AG09309 (cell line): ENCODE measurements around the gene FOXD1.
A peak's percentile ranks its signal among the peaks of the same experiment; 100 is the strongest.

Experiments used
- DNase-seq: peaks from one replicate; pipeline ENCODE4 v3.0.0-alpha.2; 2010; ENCODE audit warnings: low read depth
- H3K4me3 ChIP-seq: 2 replicates; pipeline ENCODE4 v1.5.1; 2011; ENCODE audit warnings: mild to moderate bottlenecking, low read depth, low read length, moderate library complexity; ENCODE audit not compliant: control insufficient read depth
- TF ChIP-seq, protein P1 (sequence below): IDR thresholded peaks from 2 replicates; pipeline ENCODE4 v1.5.1; 2011; ENCODE audit warnings: mild to moderate bottlenecking, low read depth, low read length, inconsistent platforms; ENCODE audit not compliant: insufficient read depth, control insufficient read depth; ENCODE audit errors: missing control alignments

Gene FOXD1

DNA sequence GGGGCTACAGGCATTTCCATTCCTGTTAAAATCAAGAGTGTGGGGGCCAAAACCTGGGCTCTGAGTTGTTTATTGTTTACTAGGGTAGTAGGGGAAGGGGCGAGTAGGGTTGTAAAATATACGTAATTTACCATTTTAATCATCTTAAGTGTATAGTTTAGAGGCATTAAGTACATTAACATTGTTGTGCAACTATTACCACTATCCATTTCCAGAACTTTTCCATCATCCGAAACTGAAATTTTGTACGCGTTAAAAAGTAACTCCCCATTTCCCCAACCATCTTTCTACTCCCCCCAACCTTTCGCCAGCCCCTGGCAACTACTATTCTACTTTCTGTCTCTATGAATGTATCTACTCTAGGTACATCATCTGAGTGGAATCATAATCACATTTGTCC lies 3.6 kb upstream of the FOXD1 start:
- H3K4me3 ChIP-seq: no peak overlapping the region
- TF ChIP-seq, protein P1, sequence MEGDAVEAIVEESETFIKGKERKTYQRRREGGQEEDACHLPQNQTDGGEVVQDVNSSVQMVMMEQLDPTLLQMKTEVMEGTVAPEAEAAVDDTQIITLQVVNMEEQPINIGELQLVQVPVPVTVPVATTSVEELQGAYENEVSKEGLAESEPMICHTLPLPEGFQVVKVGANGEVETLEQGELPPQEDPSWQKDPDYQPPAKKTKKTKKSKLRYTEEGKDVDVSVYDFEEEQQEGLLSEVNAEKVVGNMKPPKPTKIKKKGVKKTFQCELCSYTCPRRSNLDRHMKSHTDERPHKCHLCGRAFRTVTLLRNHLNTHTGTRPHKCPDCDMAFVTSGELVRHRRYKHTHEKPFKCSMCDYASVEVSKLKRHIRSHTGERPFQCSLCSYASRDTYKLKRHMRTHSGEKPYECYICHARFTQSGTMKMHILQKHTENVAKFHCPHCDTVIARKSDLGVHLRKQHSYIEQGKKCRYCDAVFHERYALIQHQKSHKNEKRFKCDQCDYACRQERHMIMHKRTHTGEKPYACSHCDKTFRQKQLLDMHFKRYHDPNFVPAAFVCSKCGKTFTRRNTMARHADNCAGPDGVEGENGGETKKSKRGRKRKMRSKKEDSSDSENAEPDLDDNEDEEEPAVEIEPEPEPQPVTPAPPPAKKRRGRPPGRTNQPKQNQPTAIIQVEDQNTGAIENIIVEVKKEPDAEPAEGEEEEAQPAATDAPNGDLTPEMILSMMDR: no peak
- DNase-seq: no peak

DNA sequence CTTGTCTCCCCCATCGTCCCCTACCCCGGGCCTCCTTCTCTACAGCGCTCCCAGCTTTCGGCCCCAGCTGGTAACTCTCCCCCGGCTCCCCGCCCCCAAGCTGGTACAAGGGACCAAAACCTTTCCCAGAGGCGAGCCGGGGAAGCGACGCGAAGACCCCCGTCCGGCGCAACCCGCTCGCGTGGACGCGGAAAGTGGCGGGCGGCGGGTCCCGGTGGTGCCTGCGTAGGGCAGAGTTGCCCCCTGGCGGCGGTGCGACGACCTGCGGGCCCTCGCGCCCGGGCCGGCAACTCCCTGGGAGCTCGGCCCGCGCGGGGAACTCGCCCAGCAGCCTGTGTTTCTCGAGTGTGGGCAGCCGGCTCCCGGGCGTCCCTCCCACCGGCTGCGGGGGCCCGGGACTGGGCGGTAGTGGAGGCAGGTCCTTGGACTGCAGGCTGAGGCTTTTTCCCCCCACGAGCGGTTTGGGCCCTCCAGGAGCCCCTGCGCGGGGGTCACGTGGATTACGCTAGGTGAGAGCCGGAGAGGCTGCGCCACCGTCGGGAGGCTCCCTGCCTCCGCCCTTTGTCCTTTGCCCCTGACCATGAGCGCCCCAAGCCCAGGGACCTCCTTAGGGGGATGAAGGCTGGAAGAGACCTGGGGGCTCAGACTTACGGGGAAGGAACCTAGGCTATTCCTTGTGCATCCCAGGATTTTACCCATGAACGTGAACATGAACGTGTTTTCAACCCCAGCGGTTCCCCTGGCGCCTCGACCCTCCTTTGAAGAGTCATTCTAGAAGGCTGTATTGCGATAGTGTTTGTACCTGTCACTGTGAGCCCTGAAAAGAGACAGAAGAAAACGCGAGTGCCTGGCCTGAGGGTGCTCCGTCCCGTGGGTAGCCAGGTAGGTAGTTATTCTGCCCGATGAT lies 2.9 kb upstream of the FOXD1 start:
- TF ChIP-seq, protein P1: peak; percentile 55
- peak overlapping the region; percentile 60 for H3K4me3 ChIP-seq
- DNase-seq: no peak

DNA sequence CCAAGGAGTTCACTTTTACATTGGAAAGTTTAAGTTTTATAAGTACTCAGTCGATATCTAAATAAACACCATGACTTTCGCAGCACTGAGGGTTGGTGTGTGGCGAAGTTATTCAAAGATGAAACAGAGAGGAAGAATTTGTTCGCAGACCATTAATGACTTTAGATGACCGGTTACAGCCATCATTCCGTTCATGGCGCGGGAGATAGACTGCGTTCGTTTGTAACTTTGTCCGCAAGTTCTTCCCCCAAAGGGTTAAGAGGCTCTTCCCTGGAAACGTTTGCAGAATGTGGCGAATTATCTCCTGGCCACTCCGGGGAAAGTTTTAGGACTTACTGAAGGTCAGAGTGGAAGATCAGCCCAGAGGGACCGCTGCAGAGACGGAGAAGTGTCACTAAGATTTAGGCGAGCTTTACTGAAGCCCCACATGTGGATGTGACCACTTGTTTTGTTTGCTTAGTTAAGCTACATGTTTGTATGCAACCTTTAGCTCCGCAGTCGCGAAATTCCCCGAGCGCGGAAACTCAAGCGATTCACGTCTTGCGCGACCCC lies 2.2 kb upstream of the FOXD1 start:
- H3K4me3 ChIP-seq: peak overlapping the region; percentile 60

DNA sequence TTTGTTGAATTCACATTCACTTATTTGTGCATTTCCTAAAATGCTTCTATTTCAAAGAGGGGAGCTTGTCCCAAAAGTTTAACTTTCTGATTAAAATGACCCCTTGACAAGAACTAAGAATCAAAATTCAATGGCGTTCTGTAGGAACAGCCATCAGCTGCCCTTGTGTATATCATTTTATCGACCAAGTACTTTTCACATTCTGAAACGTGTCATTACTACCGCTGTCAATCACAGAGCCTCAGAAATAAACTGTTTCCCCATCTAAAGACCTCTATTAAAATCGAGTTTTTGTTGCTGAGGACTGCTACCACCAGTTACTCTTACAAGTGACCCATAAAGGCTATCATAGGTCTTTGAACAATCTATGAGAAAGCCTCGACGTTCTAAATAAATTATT lies 1.6 kb upstream of the FOXD1 start:
- no peak overlapping the region for H3K4me3 ChIP-seq
- TF ChIP-seq, protein P1: no peak
- no peak for DNase-seq

More for the DNA sequence above, 2.2 kb upstream of the FOXD1 start:
- TF ChIP-seq, protein P1: no peak
- DNase-seq: no peak

DNA sequence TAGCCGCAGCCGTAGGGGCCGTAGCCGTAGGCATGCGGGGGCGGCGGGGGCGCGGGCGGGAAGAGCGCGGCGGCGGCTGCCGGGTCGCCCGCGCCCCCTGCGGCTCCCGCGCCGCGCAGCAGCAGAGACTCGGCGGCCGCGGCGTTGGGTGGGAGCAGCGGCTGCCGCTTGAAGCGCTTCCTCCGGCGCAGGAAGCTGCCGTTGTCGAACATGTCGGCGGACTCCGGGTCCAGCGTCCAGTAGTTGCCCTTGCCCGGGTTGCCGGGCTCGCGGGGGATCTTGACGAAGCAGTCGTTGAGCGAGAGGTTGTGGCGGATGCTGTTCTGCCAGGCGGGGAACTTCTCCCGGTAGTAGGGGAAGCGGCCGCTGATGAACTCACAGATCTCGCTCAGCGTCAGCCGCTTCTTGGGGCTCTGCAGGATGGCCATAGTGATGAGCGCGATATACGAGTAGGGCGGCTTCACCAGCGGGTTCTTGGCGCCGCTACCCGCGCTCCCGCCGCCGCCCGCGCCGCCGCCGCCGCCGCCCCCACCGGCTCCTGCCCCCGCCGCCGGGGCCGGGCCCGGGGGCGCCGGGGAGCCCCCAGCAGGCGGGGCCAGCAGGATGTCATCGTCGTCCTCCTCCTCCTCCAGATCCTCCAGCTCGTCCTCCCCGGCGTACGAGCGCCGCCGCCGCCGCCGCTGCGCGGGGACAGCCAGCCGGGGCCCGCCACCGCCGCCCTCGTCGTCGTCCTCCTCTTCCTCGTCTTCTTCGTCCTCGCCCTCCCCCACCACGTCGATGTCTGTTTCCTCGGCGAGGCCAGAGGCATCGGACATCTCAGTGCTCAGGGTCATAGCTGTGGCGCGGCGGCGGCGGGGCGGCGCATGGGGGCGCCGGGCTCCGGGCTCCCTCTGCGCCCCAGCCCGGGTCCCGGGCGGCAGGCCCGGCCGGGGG lies 781 bp downstream of the FOXD1 start:
- peak overlapping the region; percentile 65 for H3K4me3 ChIP-seq
- DNase-seq: no peak
- TF ChIP-seq, protein P1: no peak
